ENCODE results near the gene ALB.

Gene ALB

DNA sequence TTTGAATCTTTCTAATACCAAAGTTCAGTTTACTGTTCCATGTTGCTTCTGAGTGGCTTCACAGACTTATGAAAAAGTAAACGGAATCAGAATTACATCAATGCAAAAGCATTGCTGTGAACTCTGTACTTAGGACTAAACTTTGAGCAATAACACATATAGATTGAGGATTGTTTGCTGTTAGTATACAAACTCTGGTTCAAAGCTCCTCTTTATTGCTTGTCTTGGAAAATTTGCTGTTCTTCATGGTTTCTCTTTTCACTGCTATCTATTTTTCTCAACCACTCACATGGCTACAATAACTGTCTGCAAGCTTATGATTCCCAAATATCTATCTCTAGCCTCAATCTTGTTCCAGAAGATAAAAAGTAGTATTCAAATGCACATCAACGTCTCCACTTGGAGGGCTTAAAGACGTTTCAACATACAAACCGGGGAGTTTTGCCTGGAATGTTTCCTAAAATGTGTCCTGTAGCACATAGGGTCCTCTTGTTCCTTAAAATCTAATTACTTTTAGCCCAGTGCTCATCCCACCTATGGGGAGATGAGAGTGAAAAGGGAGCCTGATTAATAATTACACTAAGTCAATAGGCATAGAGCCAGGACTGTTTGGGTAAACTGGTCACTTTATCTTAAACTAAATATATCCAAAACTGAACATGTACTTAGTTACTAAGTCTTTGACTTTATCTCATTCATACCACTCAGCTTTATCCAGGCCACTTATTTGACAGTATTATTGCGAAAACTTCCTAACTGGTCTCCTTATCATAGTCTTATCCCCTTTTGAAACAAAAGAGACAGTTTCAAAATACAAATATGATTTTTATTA, 28.3 kb downstream of the ALB start:
- DNase-seq (ENCODE audit: low read depth), result no peak

DNA sequence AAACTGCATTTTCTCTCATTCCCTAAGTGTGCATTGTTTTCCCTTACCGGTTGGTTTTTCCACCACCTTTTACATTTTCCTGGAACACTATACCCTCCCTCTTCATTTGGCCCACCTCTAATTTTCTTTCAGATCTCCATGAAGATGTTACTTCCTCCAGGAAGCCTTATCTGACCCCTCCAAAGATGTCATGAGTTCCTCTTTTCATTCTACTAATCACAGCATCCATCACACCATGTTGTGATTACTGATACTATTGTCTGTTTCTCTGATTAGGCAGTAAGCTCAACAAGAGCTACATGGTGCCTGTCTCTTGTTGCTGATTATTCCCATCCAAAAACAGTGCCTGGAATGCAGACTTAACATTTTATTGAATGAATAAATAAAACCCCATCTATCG, 29.1 kb downstream of the ALB start:
- DNase-seq (ENCODE audit: low read depth), result no peak

DNA sequence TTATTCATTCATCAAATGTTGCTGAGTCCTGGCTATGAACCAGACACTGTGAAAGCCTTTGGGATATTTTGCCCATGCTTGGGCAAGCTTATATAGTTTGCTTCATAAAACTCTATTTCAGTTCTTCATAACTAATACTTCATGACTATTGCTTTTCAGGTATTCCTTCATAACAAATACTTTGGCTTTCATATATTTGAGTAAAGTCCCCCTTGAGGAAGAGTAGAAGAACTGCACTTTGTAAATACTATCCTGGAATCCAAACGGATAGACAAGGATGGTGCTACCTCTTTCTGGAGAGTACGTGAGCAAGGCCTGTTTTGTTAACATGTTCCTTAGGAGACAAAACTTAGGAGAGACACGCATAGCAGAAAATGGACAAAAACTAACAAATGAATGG, 30.2 kb downstream of the ALB start:
- DNase-seq (ENCODE audit: low read depth), result no peak

DNA sequence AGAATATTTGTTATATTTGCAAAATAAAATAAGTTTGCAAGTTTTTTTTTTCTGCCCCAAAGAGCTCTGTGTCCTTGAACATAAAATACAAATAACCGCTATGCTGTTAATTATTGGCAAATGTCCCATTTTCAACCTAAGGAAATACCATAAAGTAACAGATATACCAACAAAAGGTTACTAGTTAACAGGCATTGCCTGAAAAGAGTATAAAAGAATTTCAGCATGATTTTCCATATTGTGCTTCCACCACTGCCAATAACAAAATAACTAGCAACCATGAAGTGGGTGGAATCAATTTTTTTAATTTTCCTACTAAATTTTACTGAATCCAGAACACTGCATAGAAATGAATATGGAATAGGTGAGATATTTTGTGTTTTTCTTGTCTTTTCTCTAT, 31.9 kb downstream of the ALB start, which contains the start of gene AFP:
Gene AFP, plus strand, starts transcription at position 238 of the 400 bp plus-strand sequence. Its CDS starts 42 bp downstream, at position 280.
- DNase-seq (ENCODE audit: low read depth), result no peak

- no peak for DNase-seq (ENCODE audit: low read depth)
These were observed 32.8 kb downstream of the ALB start for GRCh38 chr4:73436674-73437557.

DNA sequence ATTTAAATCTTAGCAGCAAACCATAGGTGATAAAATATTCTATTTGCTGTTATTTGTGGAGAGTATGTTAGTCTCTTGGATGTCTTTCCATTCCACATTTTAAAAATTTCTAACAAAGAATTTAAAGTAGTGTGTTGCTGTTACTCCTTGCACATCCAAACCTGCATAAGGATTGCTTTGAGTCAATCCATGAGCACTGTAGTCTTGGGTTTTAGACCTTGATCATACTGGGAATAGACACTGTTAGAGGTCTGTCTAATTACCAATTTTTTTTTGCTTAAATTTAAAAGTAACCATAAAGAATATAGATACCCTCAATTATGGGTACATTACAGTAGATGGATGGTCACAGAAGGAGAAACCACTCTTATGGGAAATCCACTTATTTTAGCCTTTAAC, 33.5 kb downstream of the ALB start:
- no peak for DNase-seq (ENCODE audit: low read depth)

DNA sequence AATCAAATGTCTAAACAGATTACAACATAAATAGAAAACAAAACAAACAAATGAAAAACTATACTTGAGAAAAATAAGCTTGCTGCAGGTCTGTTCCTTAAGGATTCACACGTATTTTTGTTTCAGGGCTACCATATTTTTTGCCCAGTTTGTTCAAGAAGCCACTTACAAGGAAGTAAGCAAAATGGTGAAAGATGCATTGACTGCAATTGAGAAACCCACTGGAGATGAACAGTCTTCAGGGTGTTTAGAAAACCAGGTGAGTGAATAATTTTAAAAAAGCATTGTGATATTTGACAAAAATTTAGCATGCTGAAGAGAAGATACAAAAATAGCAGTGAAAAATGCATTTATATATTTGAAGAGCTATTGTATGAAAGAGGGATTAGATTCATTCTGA, 34.0 kb downstream of the ALB start:
- no peak for DNase-seq (ENCODE audit: low read depth)

- DNase-seq (ENCODE audit: low read depth), result no peak
These were observed 34.6 kb downstream of the ALB start for GRCh38 chr4:73438582-73439215.

DNA sequence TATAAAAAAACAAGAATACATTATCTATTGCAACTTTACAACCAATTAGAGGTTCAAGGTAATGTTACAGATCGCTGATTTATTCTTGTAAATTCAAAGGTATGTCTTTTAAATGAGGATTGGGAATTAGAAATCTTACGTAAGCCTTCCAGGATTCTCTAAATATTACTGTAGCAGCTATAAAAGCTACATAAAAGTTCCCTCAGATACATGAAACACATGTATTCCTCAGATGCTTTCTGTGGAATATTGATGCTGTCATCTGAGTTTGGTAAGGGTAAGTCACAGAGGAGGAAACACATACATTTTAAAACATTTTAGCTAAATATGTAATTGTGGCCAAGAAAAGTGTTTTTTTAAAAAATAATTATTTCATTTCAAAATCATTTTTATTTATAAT, 35.4 kb downstream of the ALB start:
- no peak for DNase-seq (ENCODE audit: low read depth)

GRCh38 chr4:73439991-73440390, 35.9 kb downstream of the ALB start:
- no peak for DNase-seq (ENCODE audit: low read depth)

DNA sequence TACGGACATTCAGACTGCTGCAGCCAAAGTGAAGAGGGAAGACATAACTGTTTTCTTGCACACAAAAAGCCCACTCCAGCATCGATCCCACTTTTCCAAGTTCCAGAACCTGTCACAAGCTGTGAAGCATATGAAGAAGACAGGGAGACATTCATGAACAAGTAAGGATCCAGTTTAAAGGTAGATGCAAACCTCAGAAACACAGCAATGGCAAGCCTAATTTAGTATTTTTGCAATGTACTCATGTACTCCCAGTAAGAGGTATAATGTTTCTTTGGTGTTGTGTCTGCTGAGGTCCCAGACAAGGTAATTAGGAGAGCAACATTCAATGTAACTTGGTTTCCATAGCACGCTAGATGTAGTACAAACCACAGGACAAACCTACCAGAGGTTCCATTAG, 36.6 kb downstream of the ALB start:
- DNase-seq (ENCODE audit: low read depth), result no peak

GRCh38 chr4:73442275-73442674, 38.2 kb downstream of the ALB start:
- no peak for DNase-seq (ENCODE audit: low read depth)

DNA sequence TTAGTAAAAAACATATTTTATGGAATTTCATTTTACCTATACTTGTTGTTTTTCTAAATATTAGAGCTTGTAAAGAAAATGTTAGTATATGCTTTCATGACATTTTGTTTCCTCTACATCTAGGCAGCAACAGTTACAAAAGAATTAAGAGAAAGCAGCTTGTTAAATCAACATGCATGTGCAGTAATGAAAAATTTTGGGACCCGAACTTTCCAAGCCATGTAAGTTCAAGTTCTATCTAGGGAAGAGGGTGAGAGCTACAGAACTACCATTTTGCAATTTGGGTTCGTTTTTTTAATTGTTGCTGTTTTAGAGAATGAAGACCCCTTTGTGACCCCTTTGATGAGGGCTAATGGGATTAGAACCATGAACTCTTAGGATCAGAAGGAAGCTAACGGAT, 39.1 kb downstream of the ALB start:
- no peak for DNase-seq (ENCODE audit: low read depth)

DNA sequence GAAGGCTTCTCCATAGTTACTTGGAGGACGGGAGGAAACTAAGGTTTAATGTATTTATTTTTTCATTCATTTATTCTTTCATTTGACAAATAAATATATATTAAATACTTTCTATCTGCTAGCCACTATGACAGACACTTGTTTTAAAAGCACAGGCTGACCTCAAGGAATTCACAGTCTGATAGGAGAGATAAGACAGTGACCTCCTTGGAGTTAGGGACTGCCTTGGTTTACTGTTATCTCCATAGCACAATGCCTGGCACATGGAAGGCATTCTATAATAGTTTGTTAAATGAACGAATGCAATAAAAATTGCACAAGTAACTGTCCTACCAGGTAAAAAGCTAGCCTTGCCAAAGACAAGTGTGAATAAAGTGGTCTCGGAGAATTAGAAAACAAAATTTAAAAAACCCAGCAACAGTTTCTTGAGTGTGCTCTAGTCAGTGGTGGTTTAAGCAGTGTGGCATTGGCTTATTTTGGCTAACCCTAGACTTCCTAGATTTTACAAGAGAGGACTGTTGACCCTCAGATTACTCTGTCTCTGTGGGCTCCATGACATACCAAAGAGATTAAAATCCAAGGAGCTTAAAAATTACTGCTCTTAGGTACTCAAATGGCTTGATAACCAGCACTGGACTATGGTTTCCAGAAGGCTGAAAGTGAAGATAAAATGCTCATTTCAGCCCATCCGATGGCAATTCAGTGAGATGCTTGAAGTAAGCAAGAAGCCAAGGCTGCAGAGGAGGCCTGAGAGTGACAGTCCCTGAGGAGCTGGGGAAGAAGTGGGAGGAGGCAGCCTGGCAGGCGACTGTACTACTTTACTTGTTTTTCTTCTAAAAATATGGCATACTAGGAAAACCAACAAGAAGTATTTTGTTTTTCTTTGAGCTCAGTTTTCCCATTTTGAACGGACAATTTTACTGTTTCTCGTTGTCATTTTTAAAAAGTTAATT, 41.6 kb downstream of the ALB start:
- DNase-seq (ENCODE audit: low read depth), result no peak

GRCh38 chr4:73446336-73446938, 42.4 kb downstream of the ALB start:
- no peak for DNase-seq (ENCODE audit: low read depth)

DNA sequence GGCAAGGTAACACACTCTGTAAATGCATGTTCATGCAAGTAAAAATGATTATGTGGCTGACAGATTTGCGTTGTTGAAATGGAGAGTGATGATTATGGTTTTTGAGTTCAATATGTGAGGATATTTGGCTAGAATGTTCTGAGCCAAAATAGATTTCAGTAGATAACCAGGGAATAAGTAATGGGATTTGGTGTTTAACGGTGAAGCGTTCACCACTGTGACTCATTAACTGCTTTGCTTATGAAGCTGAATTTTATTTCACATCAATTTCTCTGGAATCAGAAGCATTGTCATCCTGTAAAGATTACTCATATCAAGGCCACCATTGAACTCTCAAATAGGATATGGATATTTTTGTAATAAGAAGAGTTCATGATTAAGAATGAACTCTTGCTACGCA, 43.6 kb downstream of the ALB start:
- DNase-seq (ENCODE audit: low read depth), result no peak

DNA sequence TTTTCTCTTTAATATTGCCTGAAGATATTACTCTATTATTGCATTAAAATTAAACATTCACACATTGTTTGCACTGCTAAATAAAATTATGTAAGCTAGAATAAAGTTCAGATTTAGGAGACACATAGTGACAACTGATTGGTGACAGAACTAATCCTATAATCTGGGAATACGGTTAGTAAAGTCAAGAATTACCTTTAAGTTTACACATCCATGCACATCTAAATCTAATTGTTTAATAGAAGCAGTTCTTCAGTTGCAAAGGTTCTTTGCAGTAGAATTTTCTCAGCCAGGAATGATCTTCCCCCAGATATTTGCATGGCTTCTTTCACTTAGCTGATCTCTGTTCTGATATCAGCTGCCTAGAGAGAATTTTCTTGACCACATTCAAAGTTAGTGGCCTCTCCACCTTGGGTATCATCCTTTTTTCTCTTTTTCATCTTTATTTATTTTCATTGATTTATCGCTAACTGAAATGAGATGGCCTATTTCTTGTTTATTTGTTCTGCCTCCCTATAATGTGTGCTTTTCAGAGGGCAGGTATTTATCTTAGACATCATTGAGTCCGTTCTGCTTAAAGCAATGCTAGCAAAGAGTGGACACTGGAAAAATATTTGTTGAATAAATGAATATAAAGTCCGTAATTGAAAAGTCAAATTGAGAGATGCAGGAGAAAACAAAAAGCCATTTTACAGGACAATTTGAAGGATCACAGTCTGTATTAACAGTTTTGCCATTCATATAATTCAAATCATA, 44.5 kb downstream of the ALB start:
- DNase-seq (ENCODE audit: low read depth), result no peak

DNA sequence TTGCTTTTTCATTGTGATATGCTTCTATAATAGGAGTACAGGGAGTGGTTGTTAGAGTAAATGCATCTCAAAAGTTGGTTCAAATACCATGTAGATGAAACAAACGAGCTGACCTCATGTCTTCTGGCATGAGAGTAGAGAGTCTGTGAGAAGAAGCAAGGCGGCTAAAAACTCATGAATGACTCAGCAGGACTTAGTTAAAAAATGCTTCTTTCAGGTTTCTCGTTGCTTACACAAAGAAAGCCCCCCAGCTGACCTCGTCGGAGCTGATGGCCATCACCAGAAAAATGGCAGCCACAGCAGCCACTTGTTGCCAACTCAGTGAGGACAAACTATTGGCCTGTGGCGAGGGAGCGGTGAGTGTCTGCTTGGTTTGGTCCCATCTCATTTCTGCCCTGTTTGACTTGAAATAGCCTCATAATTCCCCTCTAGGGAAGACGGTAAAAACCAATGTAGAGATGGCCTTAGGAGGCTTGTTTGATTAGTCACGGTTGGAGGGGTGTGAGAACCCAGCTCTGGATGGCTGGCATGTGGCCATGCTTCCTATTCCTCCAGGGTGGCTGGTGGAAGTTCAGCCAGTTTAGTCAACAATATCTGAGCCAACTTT, 46.4 kb downstream of the ALB start:
- no peak for DNase-seq (ENCODE audit: low read depth)

DNA sequence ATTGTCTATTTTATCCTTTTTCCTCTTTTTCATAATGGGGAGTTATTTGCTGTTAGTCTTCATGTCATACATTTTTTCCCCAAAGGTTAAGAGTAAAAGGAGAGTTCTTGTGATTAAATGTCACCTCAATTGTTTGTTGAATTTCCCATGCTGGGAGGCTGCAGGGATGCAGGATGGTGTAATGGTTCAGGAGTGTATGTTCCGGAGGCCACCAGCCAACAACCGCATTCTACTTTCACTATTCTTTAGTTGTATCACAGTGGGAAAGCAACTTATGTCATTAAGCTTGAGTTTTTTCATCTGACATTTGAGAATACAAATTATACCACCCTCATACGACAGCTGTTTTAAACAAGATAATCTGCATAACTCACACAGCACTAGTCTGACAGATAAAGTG, 47.3 kb downstream of the ALB start:
- no peak for DNase-seq (ENCODE audit: low read depth)
